HG03565 (cell line): ENCODE data around the gene GNPNAT1.
"Not testable (repeated sequence)": the region's sequence is repeated elsewhere in the genome, so short reads cannot be mapped to it uniquely, and the experiment has no call there.

Experiments
- ATAC-seq: cut with Tn5 transposase; IDR thresholded peaks from one replicate; pipeline ENCODE4 v1.9.1; 2021; ENCODE audit warnings: mild to moderate bottlenecking, moderate library complexity; ENCODE audit not compliant: unreplicated experiment

The GNPNAT1 gene

DNA sequence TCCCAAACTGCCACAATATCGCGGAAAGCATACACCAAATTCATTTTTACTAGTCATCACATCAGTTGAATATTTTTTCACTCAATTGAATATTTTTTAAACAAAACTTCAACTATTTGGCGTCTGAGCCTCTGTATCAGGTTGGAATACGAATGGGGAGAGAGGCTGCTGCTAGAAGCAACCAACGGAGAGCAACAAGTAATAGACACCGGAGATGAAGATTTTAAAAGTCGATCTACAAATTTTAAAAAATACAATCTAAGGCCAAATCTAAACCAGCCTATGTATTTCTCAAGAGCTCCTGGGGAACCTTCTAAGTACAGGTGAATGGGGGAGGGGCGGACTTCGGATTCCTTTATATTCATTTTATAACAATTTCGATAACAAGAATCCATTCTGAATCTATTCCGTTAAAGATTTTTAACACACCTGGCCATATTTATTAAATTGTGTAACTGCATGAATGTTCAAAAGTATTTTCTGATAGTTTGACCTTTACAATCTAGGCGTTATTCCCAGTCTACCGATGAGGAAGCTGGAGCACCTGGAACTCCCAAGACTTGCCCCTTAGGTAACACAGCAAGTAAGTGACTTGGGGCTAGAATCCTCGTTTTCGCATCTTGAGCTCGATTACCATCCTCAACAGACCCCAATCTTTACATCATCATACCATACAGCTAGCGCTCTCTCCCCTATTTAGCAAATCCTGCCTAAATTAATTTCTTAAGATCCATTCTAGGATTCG is 1.2 kb downstream of the GNPNAT1 start:
- ATAC-seq = no peak

DNA sequence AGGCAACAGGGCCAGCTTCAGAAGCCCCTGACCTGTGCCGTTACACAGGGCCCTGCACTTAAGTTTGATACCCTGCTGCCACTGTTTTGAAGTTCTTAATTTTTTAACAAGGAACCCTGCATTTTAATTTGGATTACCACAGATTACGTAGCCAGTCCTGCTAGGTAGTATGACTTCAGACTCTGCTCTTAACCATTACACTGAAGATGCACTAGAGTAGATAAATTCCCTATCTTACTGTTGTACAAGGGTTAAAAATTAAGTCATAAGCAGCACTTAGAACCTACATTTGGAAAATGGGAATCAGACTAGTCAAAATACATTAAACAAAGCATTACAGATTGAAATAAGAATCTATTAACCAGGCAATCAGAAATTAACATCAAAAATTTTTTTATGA is 2.3 kb downstream of the GNPNAT1 start:
- no peak for ATAC-seq

DNA sequence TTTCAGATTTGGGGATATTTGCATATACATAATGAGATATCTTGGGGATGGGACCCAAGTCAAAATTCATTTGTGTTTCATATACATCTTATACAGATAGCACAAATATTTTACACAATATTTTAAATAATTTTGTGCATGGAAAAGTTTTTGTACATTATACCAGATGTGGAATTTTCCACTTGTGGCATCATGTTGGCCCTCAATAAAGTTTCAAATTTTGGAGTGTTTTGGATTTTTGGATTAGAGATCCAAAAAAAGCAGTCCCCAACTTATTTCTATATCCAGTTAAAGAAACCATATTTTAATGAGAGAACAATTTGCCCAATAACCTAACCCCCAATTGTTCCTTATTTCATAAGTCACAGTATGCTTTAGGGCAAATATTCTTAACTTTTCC is 4.5 kb downstream of the GNPNAT1 start:
- ATAC-seq = no peak

DNA sequence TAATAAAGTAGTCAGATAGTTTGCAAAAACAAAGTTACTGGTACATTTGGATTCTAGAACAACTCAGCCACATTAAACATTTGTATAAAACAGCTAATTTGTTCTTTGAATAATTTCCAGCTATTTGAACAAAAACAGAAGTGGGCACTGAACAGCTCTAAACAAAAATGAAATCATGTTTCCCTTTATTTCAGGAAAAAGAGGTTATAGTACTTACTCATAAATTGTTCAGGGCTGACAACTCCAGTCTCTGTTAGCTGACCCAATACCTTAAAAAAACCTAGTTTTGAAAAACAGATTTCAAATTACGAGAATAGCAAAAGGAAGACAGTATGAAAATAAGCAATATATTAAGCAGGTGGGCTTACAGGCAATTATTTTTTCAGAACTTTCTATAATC is 8.2 kb downstream of the GNPNAT1 start:
- no peak for ATAC-seq

DNA sequence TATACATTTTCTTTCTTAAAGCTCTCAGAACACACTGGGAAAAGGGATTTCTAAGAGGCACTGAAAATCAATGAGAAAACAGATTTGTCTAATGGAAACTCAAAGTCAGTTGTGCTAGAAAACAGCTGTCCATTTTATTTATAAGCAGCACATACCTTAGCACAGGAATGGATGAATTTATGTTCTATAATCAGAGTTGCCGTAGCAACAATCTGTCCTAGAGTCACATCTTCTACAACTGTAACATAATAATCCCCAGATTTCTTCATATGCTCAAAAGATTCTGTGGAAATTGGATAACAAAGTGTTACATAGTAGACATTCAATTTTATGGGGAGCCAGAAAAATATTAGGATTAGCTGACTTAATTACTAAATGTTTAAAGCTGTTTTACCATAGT is 9.8 kb downstream of the GNPNAT1 start:
- ATAC-seq = no peak

DNA sequence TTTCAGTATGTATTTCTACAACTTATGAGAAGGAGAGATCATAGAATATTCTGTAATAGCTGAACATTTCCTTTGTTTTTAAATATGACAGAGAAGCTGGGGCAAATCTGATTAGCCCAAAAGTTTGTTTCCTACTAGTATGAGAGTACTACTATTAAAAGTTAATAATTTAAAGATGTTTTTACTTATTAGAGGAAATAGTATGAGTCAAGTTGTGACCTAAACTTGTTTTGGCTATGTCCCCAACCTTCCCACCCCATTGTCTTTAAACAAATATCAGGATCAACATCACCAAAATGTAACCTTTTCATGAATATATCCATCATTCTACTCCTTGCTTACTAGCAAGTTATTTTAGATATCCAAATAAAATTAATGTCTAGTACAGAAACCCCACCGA is 10.5 kb downstream of the GNPNAT1 start:
- no peak for ATAC-seq

DNA sequence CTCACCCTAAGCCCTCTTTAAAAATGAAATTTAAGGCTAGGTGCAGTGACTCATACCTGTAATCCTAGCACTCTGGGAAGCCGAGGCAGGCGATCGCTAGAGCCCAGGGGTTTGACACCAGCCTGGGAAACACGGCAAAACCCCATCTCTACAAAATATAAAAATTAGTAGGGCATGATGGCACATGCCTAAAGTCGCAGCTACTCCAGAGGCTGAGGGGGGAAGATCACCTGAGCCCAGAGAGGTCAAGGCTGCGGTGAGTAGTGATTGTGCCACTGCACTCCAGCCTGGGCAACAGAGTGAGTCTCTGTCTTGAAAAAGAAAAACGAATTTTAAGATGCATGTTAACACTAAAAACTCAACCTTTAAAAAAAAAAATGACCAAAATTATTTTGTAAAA is 12.7 kb downstream of the GNPNAT1 start:
- no peak for ATAC-seq

DNA sequence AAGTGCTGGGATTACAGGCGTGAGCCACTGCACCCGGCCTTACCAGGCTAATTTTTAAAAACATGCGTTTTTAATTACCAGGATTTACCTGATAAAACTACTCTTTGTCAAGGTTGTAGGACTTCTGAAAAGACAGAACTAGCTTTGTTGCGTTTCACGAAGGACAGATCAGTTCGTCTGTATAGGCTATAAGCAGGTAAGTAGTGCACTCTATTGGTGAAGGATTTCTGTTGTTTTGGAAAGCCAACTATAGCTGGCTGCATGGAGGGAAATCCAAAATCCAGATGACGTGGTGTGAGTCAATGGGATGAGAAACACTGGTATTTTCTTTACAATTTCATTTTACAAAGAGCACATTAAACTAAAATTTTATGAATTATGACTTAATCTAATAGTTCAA is 14.6 kb downstream of the GNPNAT1 start:
- no peak for ATAC-seq

DNA sequence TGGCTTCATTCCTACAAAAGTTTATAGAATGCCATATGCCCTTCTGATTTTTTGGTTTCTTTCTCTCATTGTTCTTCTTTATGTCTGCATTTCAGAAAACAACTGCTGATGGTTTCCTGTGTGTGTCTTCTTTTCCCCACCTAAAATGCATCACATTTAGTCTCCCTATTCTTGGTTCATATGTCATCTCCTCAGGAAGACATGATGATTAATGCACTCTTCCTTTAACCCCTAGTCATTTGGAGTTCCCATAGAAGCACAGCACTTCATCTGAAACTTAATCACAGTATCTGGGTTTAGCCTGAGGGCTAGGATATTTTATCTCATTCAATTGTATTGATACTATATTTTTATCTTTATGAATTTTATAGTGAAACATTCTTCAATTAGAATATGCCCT is 21.5 kb downstream of the GNPNAT1 start:
- ATAC-seq = no peak

DNA sequence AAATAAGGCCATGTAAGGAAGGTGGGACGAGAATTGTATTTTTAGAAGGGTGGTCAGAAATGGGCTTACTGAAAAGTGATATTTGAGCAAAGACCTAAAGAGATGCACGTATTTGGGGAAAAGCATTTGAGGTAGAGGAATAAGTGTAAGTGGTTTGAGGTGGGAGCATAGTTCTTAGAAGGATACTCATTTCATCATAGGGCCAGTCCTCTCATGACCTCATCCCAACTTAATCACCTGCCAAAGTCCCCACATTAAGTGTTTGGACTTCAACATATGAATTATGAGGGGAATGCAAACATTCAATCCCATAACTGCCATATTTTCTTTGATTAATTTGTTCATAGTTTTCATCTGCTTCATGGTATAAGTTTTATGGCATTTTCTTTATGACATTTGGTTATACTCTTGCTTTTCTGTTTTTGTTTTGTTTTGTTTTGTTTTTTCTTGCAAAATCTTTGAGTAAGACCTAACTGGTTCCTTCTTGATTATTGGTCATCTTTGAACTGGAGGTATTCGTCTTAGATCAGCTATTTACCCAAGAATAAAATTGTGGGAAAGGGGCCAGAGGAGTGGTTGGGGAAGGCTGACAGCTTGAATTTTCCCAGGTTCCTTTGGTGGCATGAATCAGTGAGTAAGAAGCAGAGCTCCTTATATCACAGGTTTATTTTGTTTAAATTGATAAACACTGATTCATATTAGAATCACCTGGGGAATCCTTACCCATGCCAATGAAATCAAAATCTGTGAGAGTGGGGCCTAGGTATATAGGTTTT is 24.2 kb downstream of the GNPNAT1 start:
- no peak for ATAC-seq

DNA sequence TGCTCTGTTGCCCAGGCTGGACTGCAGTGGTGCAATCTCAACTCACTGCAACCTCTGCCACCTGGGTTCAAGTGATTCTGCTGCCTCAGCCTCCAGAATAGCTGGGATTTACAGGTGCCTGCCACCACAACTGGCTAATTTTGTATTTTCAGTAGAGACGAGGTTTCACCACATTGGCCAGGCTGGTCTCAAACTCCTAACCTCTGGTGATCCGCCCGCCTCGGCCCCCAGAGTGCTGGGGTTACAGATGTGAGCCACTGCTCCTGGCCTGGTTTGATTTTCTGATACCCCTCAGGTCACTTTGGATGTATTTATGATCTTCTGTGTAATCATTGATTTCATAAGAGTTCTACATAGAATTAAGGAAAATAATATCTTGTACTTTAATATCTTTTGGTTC is 28.5 kb downstream of the GNPNAT1 start:
- not testable (repeated sequence) for ATAC-seq

DNA sequence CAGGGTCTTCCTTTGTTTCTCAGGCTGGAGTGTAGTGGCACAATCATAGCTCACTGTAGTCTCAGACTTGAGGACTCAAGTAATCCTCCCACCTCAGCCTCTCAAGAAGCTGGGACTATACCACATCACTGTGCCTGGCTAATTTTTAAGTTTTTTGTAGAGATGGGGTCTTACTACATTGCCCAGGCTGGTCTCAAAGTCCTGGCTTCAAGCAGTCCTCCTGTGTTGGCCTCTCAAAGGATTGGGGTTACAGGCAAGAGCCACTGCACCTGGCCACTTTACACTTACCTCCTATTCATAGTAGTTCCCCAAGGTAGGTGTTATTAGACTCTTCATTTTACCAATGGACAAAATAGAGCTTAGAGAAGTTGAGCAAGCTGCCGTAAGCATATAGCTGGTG is 32.3 kb downstream of the GNPNAT1 start:
- ATAC-seq = no peak

DNA sequence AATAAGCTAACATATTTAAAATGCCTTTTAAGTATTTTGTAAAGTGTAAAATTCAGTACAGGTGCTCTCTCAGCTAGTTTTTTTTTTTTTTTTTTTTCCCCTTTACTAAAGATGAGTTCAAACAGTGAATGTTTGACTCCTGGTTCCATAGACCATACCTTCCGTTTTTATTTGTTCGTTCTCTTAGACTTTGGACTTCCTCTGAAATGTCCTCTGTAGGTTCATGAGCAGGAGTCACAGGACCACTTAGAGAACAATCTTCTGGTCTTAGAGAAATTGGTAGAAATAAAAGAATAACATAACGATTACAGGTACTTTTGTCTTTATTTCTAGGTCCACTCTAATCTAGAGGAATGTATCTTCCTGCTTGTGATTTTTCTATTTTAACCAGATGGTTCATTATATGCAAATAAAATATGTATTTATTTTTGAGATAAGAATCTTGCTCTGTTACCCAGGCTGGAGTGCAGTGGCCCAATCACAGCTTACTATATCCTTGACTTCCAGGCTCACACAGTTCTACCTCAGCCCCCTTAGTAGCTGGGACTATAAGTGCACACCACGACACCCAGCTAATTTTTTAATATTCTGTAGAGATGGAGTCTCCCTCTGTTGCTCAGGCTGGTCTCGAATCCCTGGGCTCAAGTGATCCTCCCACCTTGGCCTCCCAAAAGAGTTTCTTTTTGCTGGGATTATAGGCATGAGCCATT is 35.6 kb downstream of the GNPNAT1 start:
- ATAC-seq = no peak

DNA sequence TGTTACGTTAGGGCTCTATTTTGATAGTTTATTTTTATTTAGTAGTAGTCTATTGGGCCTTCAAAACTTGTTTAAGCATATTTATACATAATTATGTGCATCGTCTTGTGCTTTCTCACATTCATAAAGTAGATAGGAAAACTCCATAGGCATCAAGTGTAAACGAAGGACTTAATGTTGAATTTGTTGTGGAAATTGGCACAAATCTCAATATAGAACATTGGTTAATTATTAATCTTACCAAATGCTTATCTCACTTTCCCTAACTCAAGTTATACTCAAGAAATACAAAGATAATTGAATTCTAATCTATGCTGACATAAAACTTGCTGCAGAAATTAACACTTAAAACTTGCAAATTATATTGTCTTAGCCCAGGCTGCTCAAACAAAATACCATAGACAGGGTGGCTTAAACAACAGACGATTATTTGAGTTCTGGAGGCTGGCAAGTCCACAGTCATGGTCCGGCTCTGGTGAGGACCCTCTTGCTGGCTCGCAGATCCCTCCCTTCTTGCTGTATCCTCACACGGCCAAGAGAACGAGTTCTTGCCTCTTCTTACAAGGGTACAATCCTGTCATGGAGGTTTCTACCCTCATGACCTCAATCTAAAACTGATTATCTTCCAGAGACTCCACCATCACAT is 42.6 kb downstream of the GNPNAT1 start:
- ATAC-seq = no peak

DNA sequence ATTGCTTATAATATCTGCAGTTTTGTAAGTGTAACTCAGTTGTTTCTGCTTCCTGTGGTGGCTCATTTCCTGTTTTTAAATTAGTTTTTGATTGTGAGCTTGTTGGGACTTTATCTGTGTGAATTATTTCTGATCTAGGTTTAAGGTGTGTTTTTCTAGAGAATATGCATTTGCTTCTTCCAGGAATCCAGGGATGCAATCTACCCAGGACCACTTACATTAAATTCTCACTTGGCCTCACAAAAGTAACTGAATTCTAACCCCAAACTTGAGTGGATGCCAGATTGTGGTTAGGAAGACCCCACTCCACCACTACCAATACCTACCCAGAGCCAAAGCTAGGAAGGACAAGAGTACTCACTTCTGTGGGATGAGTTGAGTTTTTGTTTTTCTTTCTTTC is 49.5 kb downstream of the GNPNAT1 start:
- peak; percentile 3 for ATAC-seq

DNA sequence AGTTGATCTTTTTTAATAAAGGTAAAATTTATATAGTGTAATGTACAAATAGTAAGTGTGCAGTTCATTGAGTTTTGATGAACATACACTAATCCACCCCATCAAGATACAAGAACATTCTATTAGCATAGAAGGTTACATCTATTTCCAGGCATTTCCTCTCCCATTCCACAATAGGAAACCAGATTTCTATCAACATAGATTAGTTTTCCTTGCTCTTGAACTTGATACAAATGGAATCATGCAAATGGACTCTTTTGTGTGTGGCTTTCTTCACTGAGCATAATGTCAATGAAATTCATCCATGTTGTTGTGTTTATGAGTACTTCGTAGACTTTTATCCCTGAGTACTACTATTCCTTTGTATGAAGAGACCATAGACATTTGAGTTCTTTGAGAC is 50.7 kb downstream of the GNPNAT1 start:
- ATAC-seq = no peak

DNA sequence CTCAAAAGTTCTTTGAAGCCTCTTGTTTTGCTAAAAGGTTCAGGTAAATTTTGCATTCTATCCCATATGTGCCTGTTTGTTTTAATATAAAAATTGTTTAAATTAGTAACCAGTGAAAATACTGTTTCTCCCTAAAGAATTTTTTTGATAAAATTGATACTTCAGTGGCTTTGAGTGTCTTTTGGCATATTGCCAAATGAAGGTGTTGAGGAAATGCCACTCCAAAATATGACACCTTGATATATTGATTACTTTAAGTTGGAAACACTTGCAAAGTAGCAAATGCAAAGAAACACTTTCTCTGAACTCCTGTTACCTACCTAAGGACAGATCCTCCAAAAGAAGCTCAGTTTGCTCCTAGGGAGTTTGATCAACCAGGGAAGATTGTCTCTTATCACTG is 53.0 kb downstream of the GNPNAT1 start:
- ATAC-seq = no peak

DNA sequence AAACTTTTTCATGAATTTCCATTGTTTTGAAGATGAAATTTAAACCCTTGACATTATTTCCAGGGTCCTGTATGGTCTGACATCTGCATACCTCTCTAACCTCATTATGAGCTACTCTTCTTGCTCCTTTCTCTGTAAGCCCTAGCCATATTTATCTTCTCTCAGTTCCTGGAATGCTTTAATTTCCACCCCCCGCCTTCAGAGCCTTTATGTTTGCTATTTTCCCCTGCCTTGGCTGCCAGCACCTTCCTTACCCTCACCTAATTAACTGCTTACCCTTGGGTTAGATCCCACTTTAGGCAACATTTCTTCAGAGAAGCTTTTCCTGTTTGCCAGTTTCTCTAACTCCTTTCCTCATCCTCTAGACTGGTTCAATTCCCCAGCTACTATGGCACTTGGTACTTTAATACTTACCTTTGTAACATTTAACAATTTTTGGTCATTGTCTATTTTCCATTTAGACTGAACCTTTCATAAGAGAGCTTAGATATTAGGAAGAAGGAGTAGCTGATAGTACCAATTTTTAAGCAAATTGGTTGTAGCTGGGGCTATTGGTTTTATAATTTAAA is 55.4 kb downstream of the GNPNAT1 start:
- no peak for ATAC-seq

DNA sequence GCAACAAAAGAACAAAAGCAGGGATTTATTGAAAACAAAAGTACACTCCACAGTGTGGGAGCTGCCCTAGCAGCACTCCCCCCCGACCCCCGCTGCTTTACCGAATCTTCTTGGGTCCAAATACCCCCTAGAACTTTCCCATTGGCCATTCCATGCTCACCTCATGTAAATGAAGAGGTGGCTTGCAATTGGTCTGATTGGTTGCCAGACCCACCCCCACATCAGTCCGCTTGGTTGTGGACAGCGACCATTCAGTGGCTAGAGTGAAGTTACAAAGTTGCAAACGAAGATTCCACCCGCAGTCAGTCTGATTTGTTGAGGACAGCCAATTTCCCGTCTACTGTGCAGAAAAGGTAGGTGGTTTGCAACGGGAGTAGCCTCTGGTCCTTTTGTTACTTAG is 57.6 kb downstream of the GNPNAT1 start:
- no peak for ATAC-seq

DNA sequence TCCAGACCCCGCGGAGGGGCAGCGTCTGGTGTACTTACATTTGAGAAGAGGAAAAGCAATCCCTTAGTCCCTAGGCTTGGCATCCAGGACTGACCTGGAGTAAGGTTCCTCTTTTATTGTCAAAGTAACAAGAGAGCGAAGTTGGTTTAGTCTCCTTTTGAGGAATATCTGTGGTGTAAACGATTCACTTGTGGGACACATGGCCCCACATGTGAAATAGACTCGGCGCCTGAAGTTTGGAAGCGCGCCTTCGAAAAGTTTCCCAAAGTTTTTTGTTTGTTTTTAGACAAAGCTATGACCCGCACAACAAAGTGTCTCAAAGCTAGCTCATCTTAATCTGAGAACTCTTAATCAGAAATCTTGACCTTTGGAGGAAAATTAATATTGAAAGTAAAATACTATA is 60.7 kb downstream of the GNPNAT1 start:
- ATAC-seq = no peak
